ENCODE results near the gene HSD17B1.
"Not testable (repeated sequence)": the region's sequence is repeated elsewhere in the genome, so short reads cannot be mapped to it uniquely, and the experiment has no call there.

The HSD17B1 gene

DNA sequence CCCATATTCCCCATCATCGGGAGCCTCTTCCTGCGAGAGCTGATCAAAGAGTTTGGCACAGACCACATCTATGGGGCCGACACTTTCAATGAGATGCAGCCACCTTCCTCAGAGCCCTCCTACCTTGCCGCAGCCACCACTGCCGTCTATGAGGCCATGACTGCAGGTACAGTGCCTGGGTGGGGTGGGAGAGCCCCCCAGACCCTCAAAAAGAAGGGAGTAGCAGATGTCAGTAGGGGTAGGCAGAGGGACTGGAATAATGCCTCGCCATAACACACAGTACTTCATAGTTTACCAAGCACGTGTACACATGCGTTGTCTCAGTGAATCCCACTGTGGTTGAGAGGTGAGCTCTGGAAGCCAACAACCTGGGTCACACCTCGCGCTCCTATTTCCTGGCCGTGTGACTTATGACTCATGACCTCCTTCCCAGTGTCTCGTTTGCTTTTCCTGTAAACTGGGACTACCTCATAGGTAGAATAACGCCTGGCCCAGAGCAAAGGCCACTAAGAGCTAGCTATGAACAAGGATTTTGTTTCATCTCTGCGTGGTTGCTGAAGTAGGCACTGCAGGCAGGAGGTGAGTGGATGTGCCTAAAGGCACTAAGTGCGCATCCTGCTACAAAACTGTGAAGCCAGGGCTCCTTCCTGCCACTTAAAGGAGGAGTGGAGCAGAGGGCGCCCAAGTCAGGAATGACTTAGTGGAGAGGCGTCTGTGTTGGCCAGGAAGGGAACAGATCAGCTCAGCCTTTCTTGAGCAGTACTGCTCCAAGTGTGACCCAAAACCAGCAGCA lies 11.5 kb upstream of the HSD17B1 start:
- no peak for DNase-seq

GRCh38 chr17:42543190-42544079 lies 9.3 kb upstream of the HSD17B1 start:
- in situ Hi-C loops (cut with HindIII; ENCODE audit: low pct_ligation_motif_present, low pct_unique_long_range_greater_than_20kb, low sequenced_read_pairs), result no loop called here
- DNase-seq, result no peak

More for the DNA sequence above, 11.5 kb upstream of the HSD17B1 start:
- in situ Hi-C loops (cut with HindIII; ENCODE audit: low pct_ligation_motif_present, low pct_unique_long_range_greater_than_20kb, low sequenced_read_pairs), result no loop called here

DNA sequence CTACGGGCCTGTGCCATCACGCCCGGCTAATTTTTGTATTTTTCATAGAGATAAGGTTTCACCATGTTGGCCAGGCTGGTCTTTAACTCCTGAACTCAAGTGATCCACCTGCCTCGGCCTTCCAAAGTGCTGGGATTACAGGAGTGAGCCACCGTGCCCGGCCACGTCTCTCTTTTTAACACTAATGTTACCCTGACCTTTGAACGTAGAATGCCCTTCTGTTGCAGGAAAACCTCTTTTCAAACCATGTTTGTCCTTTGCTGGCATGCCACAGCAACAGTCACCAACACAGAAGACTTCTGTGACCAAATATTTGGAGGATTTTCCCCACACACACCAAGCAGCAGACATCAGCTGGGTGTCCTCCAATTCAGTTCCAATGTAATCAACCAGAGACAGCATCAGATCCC lies 7.8 kb upstream of the HSD17B1 start:
- in situ Hi-C loops (cut with HindIII; ENCODE audit: low pct_ligation_motif_present, low pct_unique_long_range_greater_than_20kb, low sequenced_read_pairs), result no loop called here

GRCh38 chr17:42545755-42546505 lies 6.8 kb upstream of the HSD17B1 start:
- in situ Hi-C loops (cut with HindIII; ENCODE audit: low pct_ligation_motif_present, low pct_unique_long_range_greater_than_20kb, low sequenced_read_pairs); DNase-seq: not testable (repeated sequence)

More for the DNA sequence above, 7.8 kb upstream of the HSD17B1 start:
- no peak for DNase-seq

- in situ Hi-C loops (cut with HindIII; ENCODE audit: low pct_ligation_motif_present, low pct_unique_long_range_greater_than_20kb, low sequenced_read_pairs), result no loop called here
- DNase-seq, result no peak
These were observed 5.7 kb upstream of the HSD17B1 start for GRCh38 chr17:42547001-42547461.

- in situ Hi-C loops (cut with HindIII; ENCODE audit: low pct_ligation_motif_present, low pct_unique_long_range_greater_than_20kb, low sequenced_read_pairs), result no loop called here
- DNase-seq, result no peak
These were observed 5.0 kb upstream of the HSD17B1 start for GRCh38 chr17:42547698-42548069.

DNA sequence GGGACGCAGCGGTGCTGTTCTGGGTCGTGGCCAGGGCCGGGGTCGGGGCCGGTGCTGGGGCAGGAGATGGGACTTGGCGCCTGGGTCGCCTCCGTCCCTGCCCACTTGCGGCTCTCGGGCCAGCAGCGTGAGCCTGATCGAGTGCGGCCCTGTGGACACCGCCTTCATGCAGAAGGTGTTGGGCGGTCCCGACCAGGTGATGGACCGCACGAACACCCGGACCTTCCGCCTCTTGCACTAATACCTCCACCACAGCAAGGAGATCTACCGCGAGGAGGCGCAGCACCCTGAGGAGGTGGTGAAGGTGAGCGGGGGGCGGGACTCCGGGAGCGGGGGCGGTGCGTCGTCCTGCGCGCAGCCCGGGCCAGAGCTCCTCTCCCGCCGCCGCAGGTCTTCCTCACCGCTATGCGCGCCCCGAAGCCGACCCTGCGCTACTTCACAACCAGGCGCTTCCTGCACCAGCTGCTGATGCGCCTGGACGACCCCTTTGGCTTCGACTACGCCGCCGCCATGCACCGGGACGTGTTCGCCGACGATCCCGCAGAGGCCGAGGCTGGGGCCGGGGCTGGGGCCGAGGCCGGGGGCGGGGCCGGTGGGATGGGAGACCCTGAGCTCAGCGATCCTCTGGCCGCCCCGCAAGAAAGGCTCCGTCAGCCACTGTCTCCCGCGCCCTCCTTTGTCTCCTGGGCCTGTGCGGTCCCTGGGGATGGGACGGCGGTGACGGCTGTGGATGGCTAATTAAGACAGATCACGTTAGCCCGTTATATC lies 4.5 kb upstream of the HSD17B1 start:
- DNase-seq, result peak; percentile 84

DNA sequence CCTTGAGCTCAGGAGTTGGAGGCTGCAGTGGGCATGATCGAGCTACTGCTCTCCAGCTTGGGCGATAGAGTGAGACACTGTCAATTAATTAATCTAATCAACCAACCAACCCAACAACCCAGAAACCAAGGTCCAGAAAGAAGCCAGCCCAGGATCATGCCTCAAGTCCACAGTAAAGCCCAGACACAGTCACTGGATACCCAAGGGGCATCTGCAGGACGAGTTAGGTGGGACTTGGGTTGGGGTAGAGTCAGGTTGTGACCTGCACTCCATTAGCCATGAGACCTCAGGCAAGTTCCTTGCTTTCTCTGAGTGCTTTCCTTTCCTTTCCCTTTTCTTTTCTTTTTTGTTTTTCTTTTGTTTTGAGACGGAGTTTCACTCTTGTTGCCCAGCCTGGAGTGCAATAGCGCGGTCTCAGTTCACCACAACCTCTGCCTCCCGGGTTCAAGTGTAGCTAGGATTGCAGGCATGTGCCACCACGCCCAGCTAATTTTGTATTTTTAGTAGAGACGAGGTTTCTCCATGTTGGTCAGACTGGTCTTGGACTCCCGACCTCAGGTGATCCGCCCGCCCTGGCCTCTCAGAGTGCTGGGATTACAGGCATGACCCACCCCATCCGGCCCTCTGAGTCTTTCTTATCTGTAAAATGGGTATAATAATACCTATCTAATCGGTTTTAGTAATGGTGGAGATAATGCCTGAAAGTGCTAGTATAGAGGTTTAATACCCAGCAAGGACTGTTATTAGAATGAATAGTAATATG lies 3.5 kb upstream of the HSD17B1 start:
- in situ Hi-C loops (cut with HindIII; ENCODE audit: low pct_ligation_motif_present, low pct_unique_long_range_greater_than_20kb, low sequenced_read_pairs), result no loop called here
- no peak for DNase-seq

More for the DNA sequence above, 4.5 kb upstream of the HSD17B1 start:
- in situ Hi-C loops (cut with HindIII; ENCODE audit: low pct_ligation_motif_present, low pct_unique_long_range_greater_than_20kb, low sequenced_read_pairs), result no loop called here

- in situ Hi-C loops (cut with HindIII; ENCODE audit: low pct_ligation_motif_present, low pct_unique_long_range_greater_than_20kb, low sequenced_read_pairs), result no loop called here
These were observed 567 bp downstream of the HSD17B1 start for GRCh38 chr17:42553161-42553818.

GRCh38 chr17:42553866-42554249 lies 1.1 kb downstream of the HSD17B1 start:
- in situ Hi-C loops (cut with HindIII; ENCODE audit: low pct_ligation_motif_present, low pct_unique_long_range_greater_than_20kb, low sequenced_read_pairs), result no loop called here
- DNase-seq, result peak; percentile 43

More at GRCh38 chr17:42553161-42553818, 567 bp downstream of the HSD17B1 start:
- no peak for DNase-seq

DNA sequence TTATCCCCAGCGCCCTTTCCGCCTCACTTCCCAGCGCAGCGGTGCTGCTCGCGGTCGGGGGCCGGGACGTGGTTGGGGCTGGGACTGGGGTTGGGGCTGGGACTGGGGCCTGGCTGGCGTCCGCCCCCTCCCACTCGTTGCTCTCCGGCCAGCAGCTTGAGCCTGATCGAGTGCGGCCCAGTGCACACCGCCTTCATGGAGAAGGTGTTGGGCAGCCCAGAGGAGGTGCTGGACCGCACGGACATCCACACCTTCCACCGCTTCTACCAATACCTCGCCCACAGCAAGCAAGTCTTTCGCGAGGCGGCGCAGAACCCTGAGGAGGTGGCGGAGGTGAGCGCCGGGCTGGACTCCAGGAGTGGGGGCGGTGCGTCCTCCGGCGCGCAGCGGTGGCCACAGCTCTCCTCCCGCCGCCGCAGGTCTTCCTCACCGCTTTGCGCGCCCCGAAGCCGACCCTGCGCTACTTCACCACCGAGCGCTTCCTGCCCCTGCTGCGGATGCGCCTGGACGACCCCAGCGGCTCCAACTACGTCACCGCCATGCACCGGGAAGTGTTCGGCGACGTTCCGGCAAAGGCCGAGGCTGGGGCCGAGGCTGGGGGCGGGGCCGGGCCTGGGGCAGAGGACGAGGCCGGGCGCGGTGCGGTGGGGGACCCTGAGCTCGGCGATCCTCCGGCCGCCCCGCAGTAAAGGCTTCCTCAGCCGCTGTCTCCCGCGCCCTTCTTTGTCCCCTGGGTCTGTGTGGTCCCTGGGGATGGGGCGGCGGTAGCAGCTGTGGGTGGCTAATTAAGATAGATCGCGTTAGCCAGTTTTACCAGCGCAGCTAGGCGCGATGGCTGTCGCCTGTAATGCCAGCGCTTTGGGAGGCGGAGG lies 1.8 kb downstream of the HSD17B1 start:
- peak; percentile 87 for DNase-seq
- in situ Hi-C loops (cut with HindIII; ENCODE audit: low pct_ligation_motif_present, low pct_unique_long_range_greater_than_20kb, low sequenced_read_pairs), result no loop called here

DNA sequence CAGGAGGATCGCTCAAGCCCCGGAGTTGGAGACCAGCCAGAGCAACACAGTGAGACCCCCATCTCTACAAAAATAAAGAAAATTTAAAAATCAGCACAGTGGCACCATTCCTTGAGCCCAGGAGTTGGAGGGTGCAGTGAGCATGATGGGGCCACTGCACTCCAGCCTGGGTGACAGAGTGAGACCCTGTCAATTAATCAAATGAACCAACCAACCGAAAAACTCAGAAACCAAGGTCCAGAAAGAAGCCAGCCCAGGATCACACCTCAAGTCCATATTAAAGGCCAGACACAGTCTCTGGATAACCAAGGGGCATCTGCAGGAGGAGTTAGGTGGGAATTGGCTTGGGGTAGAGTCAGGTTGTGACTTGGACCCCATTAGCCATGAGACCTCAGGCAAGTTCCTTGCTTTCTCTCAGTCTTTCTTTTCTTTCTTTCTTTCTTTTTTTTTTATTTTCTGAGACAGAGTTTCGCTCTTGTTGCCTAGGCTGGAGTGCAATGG lies 2.4 kb downstream of the HSD17B1 start:
- in situ Hi-C loops (cut with HindIII; ENCODE audit: low pct_ligation_motif_present, low pct_unique_long_range_greater_than_20kb, low sequenced_read_pairs), result no loop called here
- no peak for DNase-seq

DNA sequence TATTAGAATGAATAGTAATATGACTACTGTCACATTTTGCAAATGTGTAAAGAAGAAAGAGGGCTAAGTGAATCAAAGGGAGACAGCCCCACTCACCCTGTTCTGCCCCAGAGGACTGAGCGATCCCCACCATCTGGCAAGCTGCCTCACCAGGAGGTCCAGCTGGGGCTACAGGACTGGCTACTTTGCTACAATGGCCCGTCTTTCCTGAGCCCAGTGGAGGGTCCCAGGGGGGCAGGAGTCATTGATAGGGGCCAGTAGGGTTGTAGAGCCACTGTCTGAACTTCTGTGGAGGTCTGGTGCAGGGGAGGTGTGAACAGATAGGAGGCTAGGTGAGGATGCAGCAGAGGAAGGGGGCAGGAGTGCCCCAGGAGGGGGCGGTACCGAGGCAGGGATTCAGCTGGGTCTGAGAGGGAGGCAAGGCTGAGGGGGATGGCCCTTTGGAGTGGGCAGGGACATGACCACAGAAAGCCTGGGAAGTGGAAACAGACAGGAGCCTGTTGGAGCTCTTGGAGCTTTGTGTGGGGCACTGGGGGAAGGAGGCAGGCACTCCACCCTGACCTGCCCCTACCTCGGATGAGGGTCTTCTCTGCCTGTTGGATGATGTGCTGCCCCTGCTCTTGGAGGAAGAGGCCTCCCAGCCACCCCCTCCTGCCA lies 3.4 kb downstream of the HSD17B1 start:
- peak; percentile 62 for DNase-seq
- in situ Hi-C loops (cut with HindIII; ENCODE audit: low pct_ligation_motif_present, low pct_unique_long_range_greater_than_20kb, low sequenced_read_pairs), result not testable (repeated sequence)

GRCh38 chr17:42559075-42559474 lies 6.4 kb downstream of the HSD17B1 start:
- in situ Hi-C loops (cut with HindIII; ENCODE audit: low pct_ligation_motif_present, low pct_unique_long_range_greater_than_20kb, low sequenced_read_pairs), result no loop called here
- no peak for DNase-seq

- DNase-seq, result no peak
- in situ Hi-C loops (cut with HindIII; ENCODE audit: low pct_ligation_motif_present, low pct_unique_long_range_greater_than_20kb, low sequenced_read_pairs), result no loop called here
These were observed 7.5 kb downstream of the HSD17B1 start for GRCh38 chr17:42560246-42560645.
